ENCODE results near the gene PRMT5. TPM values are rescaled to one million over a fixed set of nuclear protein-coding genes. Genes with fewer than 3 reads are reported as not detected.
A peak's percentile ranks its signal among the peaks of the same experiment; 100 is the strongest.
"Not testable (repeated sequence)": the region's sequence is repeated elsewhere in the genome, so short reads cannot be mapped to it uniquely, and the experiment has no call there.

The PRMT5 gene
- total RNA-seq, 6 donors from 2014 or later, result 21.4 to 51.3 (median 39.2) TPM

DNA sequence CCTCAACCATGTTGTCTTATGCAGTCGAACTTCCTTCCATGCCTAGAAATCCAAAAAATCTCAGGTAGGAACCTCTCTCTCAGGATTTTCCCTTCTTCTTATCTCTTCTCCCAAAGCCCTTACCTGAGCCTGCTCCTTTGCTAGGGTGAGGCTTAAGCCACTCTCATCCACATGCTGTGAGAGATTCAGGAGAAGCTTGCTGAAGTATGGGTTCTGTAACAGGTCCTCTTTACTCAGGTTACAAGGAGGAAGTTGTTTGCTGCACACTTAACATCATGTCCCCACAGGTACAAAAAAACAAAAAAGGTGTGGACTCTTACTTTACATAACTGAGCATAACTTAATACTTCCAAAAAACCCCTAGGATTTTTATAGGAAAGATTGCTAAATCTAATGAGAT is 23.2 kb upstream of the PRMT5 start:
- H3K27ac ChIP-seq, result peak overlapping the region; percentile 70 to 85 (median 78)
- peaks cover 0 to 61% (median 25%) of the 10 kb centered on the region in 4 donors for H3K36me3 ChIP-seq
- H3K4me3 ChIP-seq, result no peak overlapping the region

DNA sequence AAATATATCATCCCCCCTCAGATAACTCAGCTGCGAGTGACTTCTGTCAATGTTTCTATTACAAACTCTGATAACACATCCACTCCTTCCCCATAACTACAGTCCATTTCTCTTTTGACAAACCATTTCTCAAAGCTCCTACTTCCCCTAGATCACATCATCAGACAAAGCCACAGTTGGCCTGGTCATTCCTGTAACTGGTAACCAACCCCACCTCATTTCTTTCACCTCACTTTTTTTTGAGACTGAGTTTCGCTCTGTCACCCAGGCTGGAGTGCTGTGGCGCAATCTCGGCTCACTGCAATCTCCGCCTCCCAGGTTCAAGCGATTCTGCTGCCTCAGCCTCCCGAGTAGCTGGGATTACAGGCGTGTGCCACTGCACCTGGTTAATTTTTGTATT is 22.6 kb upstream of the PRMT5 start:
- H3K9me3 ChIP-seq, H3K27me3 ChIP-seq, H3K4me3 ChIP-seq: not testable (repeated sequence)
- TF ChIP-seq POLR2AphosphoS5 (IDR thresholded peaks at IDR 0.05), result peak; percentile 39 to 40
- WGBS, 2 donors, result 60 to 71% methylated on average over 8 of the region's 8 CpGs
- Histone ChIP-seq H3K27ac (peak overlapping the region; percentile 70 to 85 (median 78)), H3K36me3 (peaks cover 0 to 68% (median 31%) of the 10 kb centered on the region in 4 donors), H3K4me1 (peaks cover 10 to 18% (median 12%) of the 10 kb centered on the region in 4 donors)
- DNase-seq (peak in 1 of 2 donors; percentile 79), ATAC-seq (ENCODE audit: low FRiP score in 2 of 2) (peak in 1 of 2 donors; percentile 57)

More for the DNA sequence above, 23.2 kb upstream of the PRMT5 start:
- Histone ChIP-seq H3K9me3 (no peaks in the 10 kb centered on the region), H3K4me1 (peaks cover 12 to 20% (median 14%) of the 10 kb centered on the region in 4 donors), H3K27me3 (no peaks in the 10 kb centered on the region)
- 59 to 69% methylated on average over 1 of the region's 1 CpG for WGBS, 2 donors
- TF ChIP-seq POLR2AphosphoS5 (IDR thresholded peaks at IDR 0.05), result no peak
- peak in 1 of 4 donors; percentile 3 for TF ChIP-seq POLR2A (IDR thresholded peaks at IDR 0.05)
- peak in 1 of 2 donors; percentile 77 for ATAC-seq (ENCODE audit: low FRiP score in 2 of 2)
- DNase-seq, result peak in 1 of 2 donors; percentile 43

DNA sequence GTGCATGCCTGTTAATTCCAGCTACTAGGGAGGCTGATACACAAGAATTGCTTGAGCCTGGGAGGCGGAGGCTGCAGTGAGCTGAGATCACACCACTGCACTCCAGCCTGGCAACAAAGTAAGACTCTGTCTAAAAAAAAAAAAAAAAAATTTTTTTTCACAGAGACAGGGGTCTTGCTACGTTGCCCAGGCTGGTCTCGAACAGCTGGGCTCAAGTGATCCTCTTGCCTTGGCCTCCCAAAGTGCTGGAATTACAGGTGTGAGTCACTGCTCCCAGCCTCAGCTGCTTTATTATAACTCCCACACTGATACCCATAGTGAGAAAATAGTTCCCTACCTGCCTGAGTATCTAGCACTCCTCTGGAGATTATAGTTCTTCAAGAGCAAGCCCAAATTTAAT is 16.5 kb upstream of the PRMT5 start:
- Histone ChIP-seq H3K9me3 (no peaks in the 10 kb centered on the region), H3K27me3 (no peaks in the 10 kb centered on the region), H3K4me1 (no peaks in the 10 kb centered on the region), H3K36me3 (peaks cover 4 to 69% (median 35%) of the 10 kb centered on the region in 4 donors), H3K27ac (no peak overlapping the region), H3K4me3 (no peak overlapping the region)
- TF ChIP-seq POLR2A (IDR thresholded peaks at IDR 0.05) (no peak), EP300 (IDR thresholded peaks at IDR 0.05) (no peak), POLR2AphosphoS5 (IDR thresholded peaks at IDR 0.05) (no peak)
- TF ChIP-seq, protein P1, sequence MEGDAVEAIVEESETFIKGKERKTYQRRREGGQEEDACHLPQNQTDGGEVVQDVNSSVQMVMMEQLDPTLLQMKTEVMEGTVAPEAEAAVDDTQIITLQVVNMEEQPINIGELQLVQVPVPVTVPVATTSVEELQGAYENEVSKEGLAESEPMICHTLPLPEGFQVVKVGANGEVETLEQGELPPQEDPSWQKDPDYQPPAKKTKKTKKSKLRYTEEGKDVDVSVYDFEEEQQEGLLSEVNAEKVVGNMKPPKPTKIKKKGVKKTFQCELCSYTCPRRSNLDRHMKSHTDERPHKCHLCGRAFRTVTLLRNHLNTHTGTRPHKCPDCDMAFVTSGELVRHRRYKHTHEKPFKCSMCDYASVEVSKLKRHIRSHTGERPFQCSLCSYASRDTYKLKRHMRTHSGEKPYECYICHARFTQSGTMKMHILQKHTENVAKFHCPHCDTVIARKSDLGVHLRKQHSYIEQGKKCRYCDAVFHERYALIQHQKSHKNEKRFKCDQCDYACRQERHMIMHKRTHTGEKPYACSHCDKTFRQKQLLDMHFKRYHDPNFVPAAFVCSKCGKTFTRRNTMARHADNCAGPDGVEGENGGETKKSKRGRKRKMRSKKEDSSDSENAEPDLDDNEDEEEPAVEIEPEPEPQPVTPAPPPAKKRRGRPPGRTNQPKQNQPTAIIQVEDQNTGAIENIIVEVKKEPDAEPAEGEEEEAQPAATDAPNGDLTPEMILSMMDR (IDR thresholded peaks at IDR 0.05), result no peak
- WGBS, 2 donors, result 92 to 95% methylated on average over 3 of the region's 3 CpGs
- DNase-seq (no peak), ATAC-seq (ENCODE audit: low FRiP score in 2 of 2) (no peak)

DNA sequence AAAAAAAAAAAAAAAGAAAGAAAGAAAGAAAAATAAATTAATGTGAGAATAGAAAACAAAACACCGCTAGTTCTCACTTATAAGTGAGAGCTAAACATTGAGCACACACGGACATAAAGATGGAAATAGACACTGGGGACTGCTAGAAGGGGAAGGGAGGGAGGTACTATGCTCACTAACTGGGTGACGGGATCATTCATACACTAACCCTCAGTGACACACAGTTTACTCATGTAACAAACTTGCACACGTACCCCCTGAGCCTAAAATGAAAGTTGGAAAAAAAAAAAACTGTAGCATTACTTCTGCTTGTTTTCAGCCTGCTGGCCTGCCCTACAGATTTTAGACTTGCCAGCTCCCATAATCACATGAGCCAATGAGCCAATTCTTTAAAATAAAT is 10.5 kb upstream of the PRMT5 start:
- H3K9me3 ChIP-seq, result no peaks in the 10 kb centered on the region
- ATAC-seq (ENCODE audit: low FRiP score in 2 of 2) (no peak), DNase-seq (no peak)
- no peak overlapping the region for H3K4me3 ChIP-seq
- no peaks in the 10 kb centered on the region for H3K4me1 ChIP-seq
- TF ChIP-seq, protein P1 (IDR thresholded peaks at IDR 0.05), result no peak
- 86 to 93% methylated on average over 4 of the region's 4 CpGs for WGBS, 2 donors
- no peaks in the 10 kb centered on the region for H3K27me3 ChIP-seq
- peaks cover 0 to 35% (median 1%) of the 10 kb centered on the region in 4 donors for H3K36me3 ChIP-seq
- no peak overlapping the region for H3K27ac ChIP-seq

DNA sequence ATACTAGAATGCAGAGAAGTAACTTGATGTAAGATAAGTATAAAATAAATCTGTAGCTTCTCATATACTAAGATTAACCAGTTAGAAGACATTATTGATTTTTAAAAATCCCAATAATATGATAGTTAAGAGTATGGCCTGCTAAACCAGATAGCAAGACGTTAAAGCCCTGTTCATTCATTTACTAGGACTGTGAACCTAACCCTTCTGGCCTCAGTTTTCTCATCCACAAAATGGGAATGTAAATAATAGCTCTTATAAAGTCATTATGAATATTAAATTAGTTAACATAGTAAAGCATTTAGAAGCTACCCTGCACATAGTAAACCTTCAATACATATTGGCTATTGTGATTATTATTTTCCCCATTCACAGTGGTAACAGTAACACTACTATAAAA is 6.0 kb upstream of the PRMT5 start:
- Histone ChIP-seq H3K4me3 (no peak overlapping the region), H3K27me3 (no peaks in the 10 kb centered on the region), H3K36me3 (peaks cover 0 to 14% (median 0%) of the 10 kb centered on the region in 4 donors), H3K9me3 (no peaks in the 10 kb centered on the region), H3K27ac (no peak overlapping the region), H3K4me1 (peaks cover 0 to 8% (median under 1%) of the 10 kb centered on the region in 4 donors)
- WGBS, 2 donors, result 79 to 92% methylated on average over 1 of the region's 1 CpG
- TF ChIP-seq, protein P1 (IDR thresholded peaks at IDR 0.05), result no peak
- TF ChIP-seq EP300 (IDR thresholded peaks at IDR 0.05) (no peak), POLR2AphosphoS5 (IDR thresholded peaks at IDR 0.05) (no peak), POLR2A (IDR thresholded peaks at IDR 0.05) (no peak)
- DNase-seq, result no peak
- no peak for ATAC-seq (ENCODE audit: low FRiP score in 2 of 2)

DNA sequence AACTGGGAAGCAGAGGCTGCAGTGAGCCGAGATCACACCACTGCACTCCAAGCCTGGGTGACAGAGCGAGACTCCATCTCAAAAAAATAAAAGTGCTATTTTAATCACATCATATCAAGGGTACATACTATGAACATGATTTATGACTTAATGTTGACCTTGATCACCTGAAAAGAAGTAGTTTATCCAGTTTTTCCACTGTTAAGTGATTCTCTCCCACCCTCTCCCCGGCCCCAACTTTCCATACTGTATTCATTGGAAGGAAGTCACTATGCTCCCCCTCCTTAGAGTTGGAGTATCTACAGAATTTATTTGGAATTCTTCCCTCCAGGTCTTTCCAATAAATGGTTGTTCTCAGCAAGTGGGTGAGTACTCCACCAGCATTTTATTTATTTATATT is 3.0 kb upstream of the PRMT5 start:
- no peak overlapping the region for H3K27ac ChIP-seq
- H3K9me3 ChIP-seq, result no peaks in the 10 kb centered on the region
- TF ChIP-seq EP300 (IDR thresholded peaks at IDR 0.05), result no peak
- H3K4me3 ChIP-seq, result no peak overlapping the region
- ATAC-seq (ENCODE audit: low FRiP score in 2 of 2) (no peak), DNase-seq (no peak)
- WGBS, 2 donors, result 79 to 80% methylated on average over 3 of the region's 3 CpGs
- H3K27me3 ChIP-seq, result no peaks in the 10 kb centered on the region
- H3K36me3 ChIP-seq, result peaks cover 0 to 1% (median 0%) of the 10 kb centered on the region in 4 donors
- peaks cover 10 to 31% (median 18%) of the 10 kb centered on the region in 4 donors for H3K4me1 ChIP-seq

All from upper lobe of left lung (tissue), 6 donors.